HG02981 (cell line): ENCODE measurements around the gene ELMOD1.

ENCODE experiments used
- ATAC-seq: cut with Tn5 transposase; IDR thresholded peaks from one replicate; pipeline ENCODE4 v1.9.1; 2021; ENCODE audit warnings: mild to moderate bottlenecking, moderate library complexity; ENCODE audit not compliant: unreplicated experiment

The ELMOD1 gene

DNA sequence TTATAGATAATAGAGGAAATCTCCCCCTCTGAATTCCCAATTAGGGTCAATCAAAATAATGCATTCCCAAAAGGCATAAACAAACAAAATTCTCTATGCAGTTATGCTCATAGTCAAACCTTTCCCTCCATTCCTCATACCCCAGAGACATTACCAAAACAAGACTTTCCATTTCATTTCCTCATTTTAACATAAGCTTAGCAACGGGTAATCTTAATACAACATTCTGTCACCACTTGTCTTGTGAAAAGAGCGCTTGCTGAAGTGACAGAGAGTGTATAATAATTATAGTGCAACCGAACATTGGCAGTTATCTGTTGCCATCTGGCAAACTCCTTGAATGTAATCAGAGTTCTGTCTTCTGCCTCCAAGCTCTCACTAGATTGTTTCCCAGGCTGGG is 122.1 kb downstream of the ELMOD1 start:
- no peak for ATAC-seq
